ENCODE results near the gene SHPK.

SHPK gene

GRCh38 chr17:3656353-3656752 lies 20.3 kb upstream of the SHPK start:
- DNase-seq (ENCODE audit: low read depth): no peak
- TF ChIP-seq, protein P1, sequence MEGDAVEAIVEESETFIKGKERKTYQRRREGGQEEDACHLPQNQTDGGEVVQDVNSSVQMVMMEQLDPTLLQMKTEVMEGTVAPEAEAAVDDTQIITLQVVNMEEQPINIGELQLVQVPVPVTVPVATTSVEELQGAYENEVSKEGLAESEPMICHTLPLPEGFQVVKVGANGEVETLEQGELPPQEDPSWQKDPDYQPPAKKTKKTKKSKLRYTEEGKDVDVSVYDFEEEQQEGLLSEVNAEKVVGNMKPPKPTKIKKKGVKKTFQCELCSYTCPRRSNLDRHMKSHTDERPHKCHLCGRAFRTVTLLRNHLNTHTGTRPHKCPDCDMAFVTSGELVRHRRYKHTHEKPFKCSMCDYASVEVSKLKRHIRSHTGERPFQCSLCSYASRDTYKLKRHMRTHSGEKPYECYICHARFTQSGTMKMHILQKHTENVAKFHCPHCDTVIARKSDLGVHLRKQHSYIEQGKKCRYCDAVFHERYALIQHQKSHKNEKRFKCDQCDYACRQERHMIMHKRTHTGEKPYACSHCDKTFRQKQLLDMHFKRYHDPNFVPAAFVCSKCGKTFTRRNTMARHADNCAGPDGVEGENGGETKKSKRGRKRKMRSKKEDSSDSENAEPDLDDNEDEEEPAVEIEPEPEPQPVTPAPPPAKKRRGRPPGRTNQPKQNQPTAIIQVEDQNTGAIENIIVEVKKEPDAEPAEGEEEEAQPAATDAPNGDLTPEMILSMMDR (IDR thresholded peaks at IDR 0.05; ENCODE audit: insufficient read depth, low read depth, low read length, missing control alignments): no peak
- no peak overlapping the region for H3K4me3 ChIP-seq (ENCODE audit: low read length)

GRCh38 chr17:3655766-3656165 lies 19.7 kb upstream of the SHPK start:
- no peak for DNase-seq (ENCODE audit: low read depth)
- H3K4me3 ChIP-seq (ENCODE audit: low read length): no peak overlapping the region
- TF ChIP-seq, protein P1 (IDR thresholded peaks at IDR 0.05; ENCODE audit: insufficient read depth, low read depth, low read length, missing control alignments): no peak

- H3K4me3 ChIP-seq (ENCODE audit: low read length): no peak overlapping the region
- peak; percentile 77 for DNase-seq (ENCODE audit: low read depth)
- TF ChIP-seq, protein P1 (IDR thresholded peaks at IDR 0.05; ENCODE audit: insufficient read depth, low read depth, low read length, missing control alignments): peak; percentile 72
These were observed 11.9 kb upstream of the SHPK start for GRCh38 chr17:3647769-3648555.

DNA sequence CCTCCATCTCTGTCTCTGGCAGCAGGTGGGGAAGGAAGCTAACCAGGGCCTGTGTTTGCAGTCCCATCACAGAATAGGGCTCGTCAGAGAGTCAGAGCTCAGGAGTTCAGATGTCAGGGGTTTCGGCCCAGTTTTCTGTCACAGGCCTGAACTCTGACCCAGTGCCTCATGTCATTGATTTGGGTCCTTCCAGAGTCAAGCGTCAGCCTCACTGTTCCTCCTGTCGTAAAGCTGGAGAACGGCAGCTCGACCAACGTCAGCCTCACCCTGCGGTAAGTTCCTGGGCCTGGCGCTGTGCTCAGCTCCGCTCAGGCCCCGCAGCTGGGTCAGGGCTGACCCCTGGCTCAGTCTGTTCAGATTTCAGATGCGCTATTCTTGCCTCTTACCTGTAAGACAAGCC lies 11.2 kb upstream of the SHPK start:
- TF ChIP-seq, protein P1 (IDR thresholded peaks at IDR 0.05; ENCODE audit: insufficient read depth, low read depth, low read length, missing control alignments): no peak
- no peak for DNase-seq (ENCODE audit: low read depth)
- H3K4me3 ChIP-seq (ENCODE audit: low read length): no peak overlapping the region

DNA sequence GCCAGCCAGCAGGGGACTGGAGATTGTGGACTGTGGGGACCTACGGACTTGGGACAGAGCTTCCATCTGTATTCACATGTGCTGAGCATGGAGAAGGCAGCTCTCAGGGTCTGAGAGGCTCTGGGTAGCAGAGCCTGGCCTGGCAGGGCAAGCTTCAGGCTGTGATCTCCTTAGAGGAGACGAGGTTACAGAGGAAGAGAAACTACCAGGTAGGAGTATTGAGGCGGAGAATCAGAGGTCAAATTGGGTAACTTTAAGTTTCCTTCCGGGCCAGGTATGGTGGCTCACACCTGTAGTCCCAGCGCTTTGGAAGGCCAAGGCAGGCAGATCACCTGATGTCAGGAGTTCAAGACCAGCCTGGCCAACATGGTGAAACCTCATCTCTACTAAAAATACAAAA lies 9.3 kb upstream of the SHPK start:
- TF ChIP-seq, protein P1 (IDR thresholded peaks at IDR 0.05; ENCODE audit: insufficient read depth, low read depth, low read length, missing control alignments): no peak
- H3K4me3 ChIP-seq (ENCODE audit: low read length): no peak overlapping the region
- no peak for DNase-seq (ENCODE audit: low read depth)

DNA sequence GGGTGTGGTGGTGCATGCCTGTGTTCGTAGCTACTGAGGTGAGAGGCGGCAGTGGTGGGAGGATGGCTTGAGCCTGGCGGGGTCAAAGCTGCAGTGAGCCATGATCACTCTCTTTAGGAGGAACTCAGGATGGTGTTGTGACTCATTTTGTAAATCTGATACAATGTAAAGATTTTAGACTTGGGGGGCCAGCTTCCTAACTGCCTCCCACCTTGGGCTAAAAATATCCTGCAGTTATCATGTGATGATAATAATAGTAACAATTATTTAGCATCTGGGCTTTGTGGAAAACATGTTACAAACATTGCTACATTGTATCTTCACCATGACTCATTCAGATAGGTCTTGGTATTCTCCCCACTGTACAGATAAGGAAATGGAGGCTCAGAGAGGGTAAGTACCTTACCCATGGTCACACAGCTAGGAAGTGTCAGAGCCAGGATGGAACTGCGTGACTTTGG lies 7.9 kb upstream of the SHPK start:
- no peak overlapping the region for H3K4me3 ChIP-seq (ENCODE audit: low read length)
- no peak for DNase-seq (ENCODE audit: low read depth)
- TF ChIP-seq, protein P1 (IDR thresholded peaks at IDR 0.05; ENCODE audit: insufficient read depth, low read depth, low read length, missing control alignments): no peak
